HG02678 (cell line): ENCODE measurements around the gene INPP5D.
"Not testable (repeated sequence)": the region's sequence is repeated elsewhere in the genome, so short reads cannot be mapped to it uniquely, and the experiment has no call there.

Experiments
- ATAC-seq: cut with Tn5 transposase; IDR thresholded peaks from one replicate; pipeline ENCODE4 v1.9.1; 2021; ENCODE audit warnings: mild to moderate bottlenecking, moderate library complexity; ENCODE audit not compliant: unreplicated experiment

Gene INPP5D

GRCh38 chr2:233092432-233093165 is 32.5 kb downstream of the INPP5D start:
- no peak for ATAC-seq

- ATAC-seq, result no peak
Measured at GRCh38 chr2:233093166-233093448, 33.0 kb downstream of the INPP5D start.

GRCh38 chr2:233093721-233094120 is 33.6 kb downstream of the INPP5D start:
- ATAC-seq, result no peak

GRCh38 chr2:233094614-233095013 is 34.5 kb downstream of the INPP5D start:
- ATAC-seq, result no peak

- ATAC-seq, result no peak
Measured at GRCh38 chr2:233096006-233096405, 35.9 kb downstream of the INPP5D start.

GRCh38 chr2:233098618-233099017 is 38.5 kb downstream of the INPP5D start:
- no peak for ATAC-seq

- not testable (repeated sequence) for ATAC-seq
Measured at GRCh38 chr2:233099820-233100191, 39.7 kb downstream of the INPP5D start.

GRCh38 chr2:233100192-233100998 is 40.3 kb downstream of the INPP5D start:
- peak; percentile 82 for ATAC-seq

- no peak for ATAC-seq
Measured at GRCh38 chr2:233101141-233101540, 41.0 kb downstream of the INPP5D start.

GRCh38 chr2:233101816-233102215 is 41.7 kb downstream of the INPP5D start:
- no peak for ATAC-seq

GRCh38 chr2:233105156-233105895 is 45.2 kb downstream of the INPP5D start:
- ATAC-seq, result no peak

GRCh38 chr2:233105930-233106329 is 45.8 kb downstream of the INPP5D start:
- ATAC-seq, result no peak

- no peak for ATAC-seq
Measured at GRCh38 chr2:233107011-233107410, 46.9 kb downstream of the INPP5D start.

- ATAC-seq, result no peak
Measured at GRCh38 chr2:233107831-233108300, 47.7 kb downstream of the INPP5D start.

- no peak for ATAC-seq
Measured at GRCh38 chr2:233108611-233109490, 48.7 kb downstream of the INPP5D start.

- ATAC-seq, result no peak
Measured at GRCh38 chr2:233111427-233111826, 51.3 kb downstream of the INPP5D start.

- no peak for ATAC-seq
Measured at GRCh38 chr2:233112329-233112728, 52.2 kb downstream of the INPP5D start.

- ATAC-seq, result no peak
Measured at GRCh38 chr2:233112776-233113452, 52.8 kb downstream of the INPP5D start.

- ATAC-seq, result no peak
Measured at GRCh38 chr2:233114421-233114861, 54.3 kb downstream of the INPP5D start.

- ATAC-seq, result no peak
Measured at GRCh38 chr2:233115121-233115520, 55.0 kb downstream of the INPP5D start.
